Measurements from ENCODE around the gene CDC42BPB. TPM values are rescaled to one million over a fixed set of nuclear protein-coding genes. Genes with fewer than 3 reads are reported as not detected.

Gene CDC42BPB
- total RNA-seq, 1 donor = 14.1 TPM

DNA sequence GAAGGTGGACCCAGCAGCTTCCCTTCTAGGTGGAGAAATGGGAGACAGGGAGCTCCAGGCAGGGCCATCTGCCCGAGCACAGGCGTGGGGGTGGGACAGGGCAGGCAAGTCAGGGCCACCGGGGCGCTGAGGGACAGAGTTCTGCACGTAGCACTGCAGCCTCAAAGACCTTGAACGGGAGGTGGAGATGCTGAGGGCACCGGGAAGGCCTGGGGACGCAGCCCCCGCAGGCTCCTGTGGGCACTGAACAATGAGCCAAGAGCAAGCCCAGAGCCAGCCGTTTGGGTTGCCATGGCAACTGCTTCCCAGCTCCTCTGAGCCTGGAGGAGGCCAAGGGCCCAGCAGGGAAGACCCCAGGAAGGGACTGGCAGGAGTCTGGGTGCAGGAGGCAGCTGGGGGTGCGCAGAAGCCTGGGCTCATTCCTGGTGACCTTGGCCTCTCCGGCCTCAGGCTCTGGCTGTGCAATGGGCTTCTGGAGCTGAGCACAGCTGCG is 30.0 kb upstream of the CDC42BPB start:
- Histone ChIP-seq H3K4me3 (ENCODE audit: low read length) (no peak overlapping the region), H3K4me1 (ENCODE audit: insufficient read depth, low read length) (peaks cover 11% of the 10 kb centered on the region), H3K9me3 (ENCODE audit: low read depth, low read length) (no peaks in the 10 kb centered on the region), H3K27me3 (ENCODE audit: insufficient read depth, low read length) (peaks cover 9% of the 10 kb centered on the region)

DNA sequence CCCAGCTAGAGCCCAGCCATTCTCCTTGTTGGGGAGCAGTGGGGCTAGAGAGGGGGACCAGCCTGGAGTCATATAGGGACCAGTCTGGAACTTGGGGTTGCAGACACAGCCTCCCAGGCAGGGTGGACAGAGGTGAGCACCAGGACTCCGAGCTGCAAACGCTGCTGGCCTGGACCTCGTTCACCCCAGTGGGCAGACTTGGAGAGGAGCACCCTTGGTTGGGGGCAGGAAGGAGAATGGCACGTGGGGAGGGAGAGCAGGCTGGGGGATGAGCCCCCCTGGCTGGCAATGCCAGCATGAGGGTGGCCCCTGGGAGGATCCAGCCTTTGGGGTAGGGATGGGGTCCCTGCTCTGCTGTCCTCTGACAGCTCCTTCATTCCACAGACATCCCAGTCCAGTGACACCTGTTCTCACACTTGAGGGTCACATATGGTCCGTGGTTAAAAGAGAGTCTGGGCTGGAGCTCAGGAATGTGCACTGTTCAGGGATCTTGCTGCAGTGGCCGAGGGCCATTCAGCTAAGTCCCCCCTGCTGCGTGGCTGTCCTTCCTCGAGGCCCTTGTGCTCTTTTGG is 29.5 kb upstream of the CDC42BPB start:
- Histone ChIP-seq H3K4me3 (ENCODE audit: low read length) (no peak overlapping the region), H3K9me3 (ENCODE audit: low read depth, low read length) (no peaks in the 10 kb centered on the region), H3K27me3 (ENCODE audit: insufficient read depth, low read length) (peaks cover 9% of the 10 kb centered on the region), H3K4me1 (ENCODE audit: insufficient read depth, low read length) (peaks cover 9% of the 10 kb centered on the region)

- H3K9me3 ChIP-seq (ENCODE audit: low read depth, low read length) = no peaks in the 10 kb centered on the region
- H3K4me1 ChIP-seq (ENCODE audit: insufficient read depth, low read length) = no peaks in the 10 kb centered on the region
- peaks cover 5% of the 10 kb centered on the region for H3K27me3 ChIP-seq (ENCODE audit: insufficient read depth, low read length)
- no peak overlapping the region for H3K4me3 ChIP-seq (ENCODE audit: low read length)
Measured at GRCh38 chr14:103085106-103086091, 28.1 kb upstream of the CDC42BPB start.

- Histone ChIP-seq H3K4me3 (ENCODE audit: low read length) (no peak within 1 kb of the TSS), H3K4me1 (ENCODE audit: insufficient read depth, low read length) (no peaks in the 10 kb centered on the region), H3K9me3 (ENCODE audit: low read depth, low read length) (no peaks in the 10 kb centered on the region), H3K27me3 (ENCODE audit: insufficient read depth, low read length) (peaks cover 5% of the 10 kb centered on the region)
Measured at GRCh38 chr14:103084021-103084919, 26.9 kb upstream of the CDC42BPB start, which contains the start of gene LBHD2. Gene LBHD2, plus strand, starts transcription at chr14:103084210. Its CDS starts 1,803 bp downstream, at chr14:103086013.

DNA sequence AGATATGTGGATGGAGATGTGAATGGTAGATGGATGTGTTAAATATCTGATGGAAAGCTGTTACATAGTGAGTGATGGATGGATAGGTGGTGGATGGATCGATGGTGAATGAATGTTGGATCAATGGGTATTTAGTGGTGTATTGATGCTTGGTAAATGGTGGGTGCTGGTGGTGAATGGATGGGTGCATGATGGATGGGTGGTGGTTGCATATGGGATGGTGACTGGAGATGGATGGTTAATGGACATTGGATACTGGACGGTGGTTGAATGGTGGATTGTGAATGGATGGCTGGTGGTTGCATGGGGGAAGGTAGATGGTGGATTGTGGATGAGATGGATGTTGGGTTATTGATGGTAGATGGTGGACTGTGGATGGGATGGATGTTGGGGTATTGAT is 24.6 kb upstream of the CDC42BPB start:
- no peak overlapping the region for H3K4me3 ChIP-seq (ENCODE audit: low read length)
- no peaks in the 10 kb centered on the region for H3K9me3 ChIP-seq (ENCODE audit: low read depth, low read length)
- no peaks in the 10 kb centered on the region for H3K4me1 ChIP-seq (ENCODE audit: insufficient read depth, low read length)
- H3K27me3 ChIP-seq (ENCODE audit: insufficient read depth, low read length) = peaks cover 5% of the 10 kb centered on the region

DNA sequence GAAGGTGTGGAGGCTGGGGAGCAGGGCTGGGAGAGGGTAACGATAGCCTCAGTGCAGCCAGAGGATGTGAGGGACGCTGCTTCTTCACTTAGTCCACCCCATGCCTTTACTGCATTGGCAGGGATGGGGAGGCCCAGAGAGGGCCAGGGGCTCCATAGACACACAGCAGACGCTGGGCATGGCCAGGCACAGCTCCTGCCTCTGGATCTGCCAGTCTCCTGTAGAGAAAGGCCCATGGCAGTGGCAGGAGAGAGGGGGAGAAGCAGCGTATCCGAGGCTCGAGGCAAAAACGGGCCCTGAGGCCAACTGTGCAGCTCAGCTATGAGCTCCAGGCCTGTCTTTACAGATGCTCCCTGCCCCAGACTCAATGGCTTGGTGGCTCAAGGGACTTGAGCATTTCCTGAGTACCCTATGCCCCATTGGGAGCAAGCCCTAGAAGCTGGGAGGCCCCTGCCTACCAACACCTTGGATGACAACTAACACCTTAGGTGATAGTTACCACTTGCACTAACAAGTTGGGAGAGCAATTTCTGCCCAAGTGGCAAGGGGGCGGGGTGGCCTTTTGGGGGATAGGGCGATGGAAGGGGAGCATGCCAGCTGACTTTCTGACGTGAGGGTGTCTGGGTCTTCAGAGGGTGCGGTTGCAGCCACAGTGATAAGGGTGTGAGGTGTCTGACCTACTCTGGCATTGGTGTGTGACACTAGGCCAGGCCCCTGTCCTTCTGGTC is 21.7 kb upstream of the CDC42BPB start:
- peaks cover 2% of the 10 kb centered on the region for H3K27me3 ChIP-seq (ENCODE audit: insufficient read depth, low read length)
- H3K9me3 ChIP-seq (ENCODE audit: low read depth, low read length) = no peaks in the 10 kb centered on the region
- no peak overlapping the region for H3K4me3 ChIP-seq (ENCODE audit: low read length)
- peaks cover 10% of the 10 kb centered on the region for H3K4me1 ChIP-seq (ENCODE audit: insufficient read depth, low read length)

GRCh38 chr14:103078420-103078749 is 21.0 kb upstream of the CDC42BPB start:
- H3K4me3 ChIP-seq (ENCODE audit: low read length) = no peak overlapping the region
- peaks cover 2% of the 10 kb centered on the region for H3K27me3 ChIP-seq (ENCODE audit: insufficient read depth, low read length)
- H3K9me3 ChIP-seq (ENCODE audit: low read depth, low read length) = no peaks in the 10 kb centered on the region
- peaks cover 10% of the 10 kb centered on the region for H3K4me1 ChIP-seq (ENCODE audit: insufficient read depth, low read length)

DNA sequence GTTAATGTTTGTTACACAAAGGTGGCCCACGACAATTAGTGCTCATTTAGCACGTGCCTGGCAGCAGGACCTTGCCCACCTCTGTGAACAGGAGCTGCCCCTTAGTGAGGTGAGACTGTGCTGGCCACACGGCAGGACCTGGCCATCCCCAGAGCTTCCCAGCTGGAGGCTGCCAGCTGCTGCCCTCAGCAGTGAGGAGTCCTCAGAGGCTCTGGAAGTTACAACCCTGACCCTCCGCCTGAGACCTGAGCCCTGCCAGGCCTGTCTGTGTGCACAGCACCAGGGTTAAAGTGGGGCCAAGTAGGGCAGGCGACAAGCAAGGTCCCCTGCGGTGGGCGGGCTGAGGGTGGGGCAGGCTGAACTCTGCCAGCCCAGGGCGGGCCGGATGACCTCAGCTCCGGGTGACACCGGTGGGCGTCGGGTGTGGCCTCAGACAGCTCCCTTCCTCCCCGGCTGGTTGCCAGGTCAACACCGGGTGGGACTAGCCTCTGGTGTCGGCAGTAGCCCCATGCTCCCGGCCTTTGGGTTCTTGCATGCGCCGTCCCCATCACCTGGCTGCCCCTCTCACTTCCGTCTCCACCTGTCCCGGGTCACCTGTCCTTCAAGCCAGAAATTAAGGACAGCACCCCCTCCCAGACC is 17.5 kb upstream of the CDC42BPB start:
- Histone ChIP-seq H3K27me3 (ENCODE audit: insufficient read depth, low read length) (peaks cover 2% of the 10 kb centered on the region), H3K4me1 (ENCODE audit: insufficient read depth, low read length) (peaks cover 10% of the 10 kb centered on the region), H3K4me3 (ENCODE audit: low read length) (no peak overlapping the region), H3K9me3 (ENCODE audit: low read depth, low read length) (no peaks in the 10 kb centered on the region)

DNA sequence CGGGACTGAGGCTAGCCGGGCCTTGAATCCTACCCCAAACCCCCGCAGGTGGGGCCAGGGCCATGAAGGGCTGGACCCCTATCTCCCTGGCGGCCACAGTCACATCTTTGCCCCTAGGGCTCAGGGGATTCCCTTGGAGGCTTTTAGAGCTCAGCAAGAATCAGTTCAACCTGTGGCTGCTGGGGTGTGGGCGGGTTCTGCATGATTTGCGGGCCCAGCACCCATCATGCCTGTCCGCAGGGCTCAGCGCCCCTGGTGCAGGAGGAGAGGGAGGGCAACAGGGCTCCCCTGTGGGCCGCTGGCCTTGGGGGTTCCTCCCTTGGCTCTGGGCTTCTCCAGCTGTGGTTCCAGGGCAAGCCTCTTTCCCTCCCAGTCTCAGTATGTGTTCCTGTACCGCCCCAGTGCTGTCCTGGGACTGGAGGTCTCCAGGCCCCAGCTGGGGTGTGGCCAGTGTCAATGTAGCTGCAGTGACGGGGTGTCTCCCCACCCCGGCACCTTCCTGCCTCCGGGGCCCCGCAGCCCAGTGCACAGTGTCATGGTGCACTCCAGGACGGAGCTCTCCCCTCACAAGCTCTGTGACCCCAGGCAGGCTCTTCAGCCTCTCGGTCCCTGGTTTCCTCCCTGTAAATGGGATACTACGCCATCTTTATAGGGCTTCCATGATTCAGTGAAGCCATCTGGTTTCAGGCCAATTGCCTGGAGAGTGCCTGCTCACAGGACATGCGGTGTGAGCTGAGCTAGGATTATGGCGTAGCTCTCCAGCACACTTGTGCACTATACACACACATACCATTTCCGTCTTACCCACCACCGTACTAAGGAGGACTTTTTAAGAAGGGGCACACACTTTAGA is 16.8 kb upstream of the CDC42BPB start:
- Histone ChIP-seq H3K27me3 (ENCODE audit: insufficient read depth, low read length) (peaks cover 2% of the 10 kb centered on the region), H3K9me3 (ENCODE audit: low read depth, low read length) (no peaks in the 10 kb centered on the region), H3K4me3 (ENCODE audit: low read length) (no peak overlapping the region), H3K4me1 (ENCODE audit: insufficient read depth, low read length) (peaks cover 10% of the 10 kb centered on the region)

DNA sequence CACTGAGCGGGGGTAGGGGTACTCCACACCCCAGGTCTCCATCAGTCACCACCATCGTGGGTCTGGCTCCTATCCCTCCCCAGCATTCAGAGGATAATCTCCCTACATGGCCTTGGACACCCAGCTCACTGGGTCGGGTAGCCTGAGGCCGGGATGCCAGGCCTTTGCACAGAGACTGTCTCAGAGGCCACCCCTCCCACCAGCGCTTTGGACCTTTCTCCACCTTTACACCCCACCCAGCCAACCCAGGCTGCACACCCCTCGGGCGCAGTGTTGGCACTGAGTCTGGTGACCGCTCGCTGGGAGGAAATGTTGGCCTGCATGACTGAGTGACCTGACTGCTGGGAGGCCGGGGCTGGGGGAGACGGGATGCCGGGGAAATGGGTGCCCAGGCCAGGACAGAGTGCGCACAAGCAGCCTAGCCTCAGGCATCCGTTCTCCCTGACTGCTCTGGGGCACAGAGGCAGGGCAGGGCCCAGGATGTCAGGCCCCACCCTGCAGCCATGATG is 16.1 kb upstream of the CDC42BPB start:
- Histone ChIP-seq H3K9me3 (ENCODE audit: low read depth, low read length) (no peaks in the 10 kb centered on the region), H3K4me3 (ENCODE audit: low read length) (no peak overlapping the region), H3K27me3 (ENCODE audit: insufficient read depth, low read length) (peaks cover 2% of the 10 kb centered on the region), H3K4me1 (ENCODE audit: insufficient read depth, low read length) (peaks cover 10% of the 10 kb centered on the region)

DNA sequence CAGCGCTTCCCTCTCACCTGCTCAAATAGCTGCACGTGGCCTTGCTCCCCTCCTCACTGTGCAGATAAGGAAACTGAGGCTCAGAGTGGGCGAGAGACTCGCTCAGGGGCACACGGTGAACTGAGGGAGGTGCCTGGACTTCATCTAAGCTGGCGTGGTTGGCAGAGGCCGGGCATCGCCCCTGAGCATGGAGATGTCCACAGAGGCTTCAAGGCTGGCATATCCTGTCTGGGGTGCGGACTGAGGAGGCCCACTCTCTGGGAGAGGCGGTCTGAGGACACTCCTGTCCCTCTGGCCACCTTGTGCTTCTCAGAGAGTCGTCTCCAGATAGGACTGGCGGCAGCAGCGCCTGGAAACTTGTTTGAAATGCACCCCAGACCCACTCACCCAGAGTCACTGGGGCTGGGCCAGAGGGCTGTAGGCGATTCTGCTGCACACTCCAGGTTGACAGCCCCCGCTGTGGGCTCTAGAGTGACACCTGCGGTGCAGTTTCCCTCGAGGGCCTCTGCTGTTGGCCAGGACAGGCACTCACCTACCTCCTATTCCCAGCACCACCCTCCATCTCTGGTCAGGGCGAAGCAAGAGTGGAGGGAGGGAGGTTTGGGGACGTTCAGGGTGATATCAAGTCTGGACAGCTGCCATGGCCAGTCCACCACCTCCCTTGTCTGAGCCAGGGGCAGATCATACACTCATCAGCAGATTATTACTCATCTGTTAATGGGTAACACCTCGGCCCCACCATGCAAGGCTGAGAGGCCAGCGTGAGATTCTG is 15.4 kb upstream of the CDC42BPB start:
- Histone ChIP-seq H3K4me1 (ENCODE audit: insufficient read depth, low read length) (peaks cover 10% of the 10 kb centered on the region), H3K9me3 (ENCODE audit: low read depth, low read length) (no peaks in the 10 kb centered on the region), H3K4me3 (ENCODE audit: low read length) (no peak overlapping the region), H3K27me3 (ENCODE audit: insufficient read depth, low read length) (peaks cover 2% of the 10 kb centered on the region)

DNA sequence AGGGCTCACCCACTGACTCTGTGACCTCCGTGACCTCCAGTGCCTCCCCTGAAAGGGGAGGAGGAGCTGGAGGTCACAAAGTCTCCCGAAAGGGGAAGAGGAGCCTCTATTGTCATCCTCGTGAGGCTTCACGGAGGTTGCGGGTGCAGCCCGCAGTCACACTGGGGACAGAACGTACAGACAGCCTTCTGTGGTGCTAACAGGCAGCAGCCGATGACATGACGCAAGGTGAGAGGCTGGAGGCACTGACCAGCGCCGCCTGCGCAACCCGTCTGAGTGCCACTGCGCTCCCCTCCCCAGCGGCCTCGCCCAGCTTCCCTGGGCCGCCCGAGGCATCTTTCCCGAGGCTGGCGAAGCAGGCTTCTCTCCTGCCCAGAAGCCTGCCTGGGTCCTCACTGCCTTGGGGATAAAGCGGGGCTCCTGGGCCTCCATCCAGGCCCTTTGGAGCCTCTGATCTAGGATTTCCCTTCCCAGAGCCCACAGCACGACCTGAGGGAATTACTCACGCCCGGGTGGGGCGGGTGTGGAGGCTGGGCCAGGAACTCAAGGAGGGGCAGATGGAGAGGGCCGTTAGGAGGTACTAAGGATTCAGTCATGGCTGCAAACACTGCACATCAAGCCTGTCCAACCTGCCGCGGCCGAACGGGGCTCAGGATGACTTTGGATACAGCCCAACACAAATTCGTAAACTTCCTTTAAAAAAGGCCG is 14.3 kb upstream of the CDC42BPB start:
- no peaks in the 10 kb centered on the region for H3K9me3 ChIP-seq (ENCODE audit: low read depth, low read length)
- peaks cover 10% of the 10 kb centered on the region for H3K4me1 ChIP-seq (ENCODE audit: insufficient read depth, low read length)
- no peak overlapping the region for H3K4me3 ChIP-seq (ENCODE audit: low read length)
- H3K27me3 ChIP-seq (ENCODE audit: insufficient read depth, low read length) = peaks cover 2% of the 10 kb centered on the region

All from mononuclear cell (primary cell).